Nephron (organoid): Measurements from ENCODE around the gene CCDC157.

ENCODE experiments used
- H3K27ac Mint-ChIP-seq, 3 experiments: 2 replicates each; pipeline ENCODE4 v1.8.0; 2020; ENCODE audit warnings: mixed read lengths in 3 of 3, mild to moderate bottlenecking in 2 of 3, moderate library complexity in 1 of 3
- H3K27me3 Mint-ChIP-seq: 2 replicates; pipeline ENCODE4 v1.8.0; 2021; ENCODE audit warnings: low read depth, mild to moderate bottlenecking, moderate library complexity, mixed read lengths
- H3K36me3 Mint-ChIP-seq: 2 replicates; pipeline ENCODE4 v1.8.0; 2020; ENCODE audit warnings: low read depth, mixed read lengths
- H3K4me1 Mint-ChIP-seq: 2 replicates; pipeline ENCODE4 v1.8.0; 2020; ENCODE audit warnings: mixed read lengths
- H3K4me3 Mint-ChIP-seq, 3 experiments: 2 replicates each; pipeline ENCODE4 v1.8.0; 2020; ENCODE audit warnings: mild to moderate bottlenecking in 3 of 3, mixed read lengths in 3 of 3, moderate library complexity in 2 of 3
- H3K9me3 Mint-ChIP-seq: 2 replicates; pipeline ENCODE4 v1.8.0; 2020; ENCODE audit warnings: mixed read lengths
- CTCF ChIP-seq, 3 experiments: fragments of 200-600 bp; sonication (generic); IDR thresholded peaks; one replicate each; pipeline ENCODE4 v1.5.0; 2021; ENCODE audit warnings: antibody characterized with exemption in 3 of 3; ENCODE audit not compliant: unreplicated experiment in 3 of 3

Gene CCDC157

GRCh38 chr22:30390974-30391691 lies 34.3 kb downstream of the CCDC157 start:
- TF ChIP-seq CTCF (IDR thresholded peaks at IDR 0.05; ENCODE audit: unreplicated experiment in 3 of 3), result peak; percentile 39 to 55 (median 50)
- Mint-ChIP-seq H3K9me3 (no peaks in the 10 kb centered on the region), H3K27me3 (no peaks in the 10 kb centered on the region), H3K36me3 (no peaks in the 10 kb centered on the region), H3K4me3 (peak overlapping the region in 1 of 3 experiments; percentile 2), H3K27ac (peak overlapping the region; percentile 61 to 77 (median 71)), H3K4me1 (peaks cover 38% of the 10 kb centered on the region)

GRCh38 chr22:30392661-30393321 lies 36.0 kb downstream of the CCDC157 start:
- TF ChIP-seq CTCF (IDR thresholded peaks at IDR 0.05; ENCODE audit: unreplicated experiment in 3 of 3), result no peak
- peaks cover 37% of the 10 kb centered on the region for H3K4me1 Mint-ChIP-seq
- H3K27ac Mint-ChIP-seq, result peak overlapping the region; percentile 67 to 85 (median 74)
- no peaks in the 10 kb centered on the region for H3K27me3 Mint-ChIP-seq
- no peak overlapping the region for H3K4me3 Mint-ChIP-seq
- H3K9me3 Mint-ChIP-seq, result no peaks in the 10 kb centered on the region
- H3K36me3 Mint-ChIP-seq, result no peaks in the 10 kb centered on the region

- TF ChIP-seq CTCF (IDR thresholded peaks at IDR 0.05; ENCODE audit: unreplicated experiment in 3 of 3), result no peak
- peak overlapping the region in 2 of 3 experiments; percentile 23 to 54 for H3K4me3 Mint-ChIP-seq
- H3K27me3 Mint-ChIP-seq, result peaks cover 5% of the 10 kb centered on the region
- H3K36me3 Mint-ChIP-seq, result no peaks in the 10 kb centered on the region
- peak overlapping the region; percentile 48 to 85 (median 74) for H3K27ac Mint-ChIP-seq
- no peaks in the 10 kb centered on the region for H3K9me3 Mint-ChIP-seq
- H3K4me1 Mint-ChIP-seq, result peaks cover 42% of the 10 kb centered on the region
These were observed 36.5 kb downstream of the CCDC157 start for GRCh38 chr22:30393322-30393680.

DNA sequence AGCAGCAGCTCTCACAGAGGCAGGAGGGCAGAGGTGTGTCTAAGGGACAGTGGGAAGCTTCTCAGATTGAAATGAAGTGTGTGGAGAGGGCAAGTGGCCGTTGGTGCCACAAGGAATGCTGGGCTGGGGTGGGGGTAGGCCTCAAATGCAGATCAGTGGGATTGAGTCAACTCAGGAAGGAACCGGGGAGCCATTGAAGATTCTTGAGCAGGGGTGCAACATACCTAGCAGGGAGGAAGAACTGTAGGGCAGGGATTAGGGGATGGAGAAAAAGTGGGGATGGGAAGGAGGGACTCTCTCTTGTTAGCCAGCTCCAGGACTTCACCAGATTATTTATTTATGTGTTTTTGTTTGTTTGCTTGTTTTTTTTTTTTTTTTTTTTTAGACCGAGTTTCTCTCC lies 37.1 kb downstream of the CCDC157 start:
- Mint-ChIP-seq H3K4me3 (peak overlapping the region in 2 of 3 experiments; percentile 3 to 54), H3K36me3 (no peaks in the 10 kb centered on the region), H3K27ac (peak overlapping the region in 1 of 3 experiments; percentile 48), H3K27me3 (peaks cover 8% of the 10 kb centered on the region), H3K9me3 (no peaks in the 10 kb centered on the region), H3K4me1 (peaks cover 48% of the 10 kb centered on the region)
- no peak for TF ChIP-seq CTCF (IDR thresholded peaks at IDR 0.05; ENCODE audit: unreplicated experiment in 3 of 3)

- no peak for TF ChIP-seq CTCF (IDR thresholded peaks at IDR 0.05; ENCODE audit: unreplicated experiment in 3 of 3)
- H3K27me3 Mint-ChIP-seq, result peaks cover 11% of the 10 kb centered on the region
- H3K9me3 Mint-ChIP-seq, result no peaks in the 10 kb centered on the region
- no peaks in the 10 kb centered on the region for H3K36me3 Mint-ChIP-seq
- peak within 1 kb of the TSS in 1 of 3 experiments; percentile 15 for H3K27ac Mint-ChIP-seq
- peaks cover 47% of the 10 kb centered on the region for H3K4me1 Mint-ChIP-seq
- peak within 1 kb of the TSS; percentile 81 to 90 (median 90) for H3K4me3 Mint-ChIP-seq
These were observed 40.3 kb downstream of the CCDC157 start, which contains the start of gene SEC14L2 for GRCh38 chr22:30396871-30397655. Gene SEC14L2, plus strand, starts transcription at chr22:30397018. Its CDS starts 99 bp downstream, at chr22:30397117.
